Activated naive CD8-positive, alpha-beta T cell treated with anti-CD3 and anti-CD28 coated beads, Interleukin-2, amount 50 U/mL, for 24 hours (primary cell): Measurements from ENCODE around the gene AKAP10.
"Not testable (repeated sequence)": the region's sequence is repeated elsewhere in the genome, so short reads cannot be mapped to it uniquely, and the experiment has no call there.

Experiments
- ATAC-seq: fragments of 150-1000 bp; cut with Tn5 transposase; one replicate; pipeline ENCODE4 v1.10.0; 2021
- DNase-seq: peaks from one replicate; pipeline ENCODE4 v3.0.0; 2021
- H3K27ac Mint-ChIP-seq: one replicate; pipeline ENCODE4 v1.8.0; 2021; ENCODE audit warnings: mild to moderate bottlenecking, mixed read lengths
- H3K27me3 Mint-ChIP-seq: one replicate; pipeline ENCODE4 v1.8.0; 2021; ENCODE audit warnings: mixed read lengths
- H3K36me3 Mint-ChIP-seq: one replicate; pipeline ENCODE4 v1.8.0; 2021; ENCODE audit warnings: low read depth, mixed read lengths
- H3K4me1 Mint-ChIP-seq: one replicate; pipeline ENCODE4 v1.8.0; 2021; ENCODE audit warnings: mixed read lengths
- H3K4me3 Mint-ChIP-seq: one replicate; pipeline ENCODE4 v1.8.0; 2021; ENCODE audit warnings: mild to moderate bottlenecking, moderate library complexity, mixed read lengths
- H3K9me3 Mint-ChIP-seq: one replicate; pipeline ENCODE4 v1.8.0; 2021; ENCODE audit warnings: mixed read lengths

AKAP10 gene, protein sequence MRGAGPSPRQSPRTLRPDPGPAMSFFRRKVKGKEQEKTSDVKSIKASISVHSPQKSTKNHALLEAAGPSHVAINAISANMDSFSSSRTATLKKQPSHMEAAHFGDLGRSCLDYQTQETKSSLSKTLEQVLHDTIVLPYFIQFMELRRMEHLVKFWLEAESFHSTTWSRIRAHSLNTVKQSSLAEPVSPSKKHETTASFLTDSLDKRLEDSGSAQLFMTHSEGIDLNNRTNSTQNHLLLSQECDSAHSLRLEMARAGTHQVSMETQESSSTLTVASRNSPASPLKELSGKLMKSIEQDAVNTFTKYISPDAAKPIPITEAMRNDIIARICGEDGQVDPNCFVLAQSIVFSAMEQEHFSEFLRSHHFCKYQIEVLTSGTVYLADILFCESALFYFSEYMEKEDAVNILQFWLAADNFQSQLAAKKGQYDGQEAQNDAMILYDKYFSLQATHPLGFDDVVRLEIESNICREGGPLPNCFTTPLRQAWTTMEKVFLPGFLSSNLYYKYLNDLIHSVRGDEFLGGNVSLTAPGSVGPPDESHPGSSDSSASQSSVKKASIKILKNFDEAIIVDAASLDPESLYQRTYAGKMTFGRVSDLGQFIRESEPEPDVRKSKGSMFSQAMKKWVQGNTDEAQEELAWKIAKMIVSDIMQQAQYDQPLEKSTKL

GRCh38 chr17:19977293-19978208 lies at the start of gene AKAP10:
Gene AKAP10 (minus strand): TSS chr17:19977828. CDS start chr17:19977679, 149 bp downstream.
- peaks cover 5% of the 10 kb centered on the region for H3K9me3 Mint-ChIP-seq
- ATAC-seq = peak; percentile 83
- peaks cover 21% of the 10 kb centered on the region for H3K36me3 Mint-ChIP-seq
- peak within 1 kb of the TSS; percentile 97 for H3K27ac Mint-ChIP-seq
- H3K27me3 Mint-ChIP-seq = no peaks in the 10 kb centered on the region
- peak within 1 kb of the TSS; percentile 94 for H3K4me3 Mint-ChIP-seq
- DNase-seq = peak; percentile 99
- H3K4me1 Mint-ChIP-seq = peaks cover 50% of the 10 kb centered on the region

DNA sequence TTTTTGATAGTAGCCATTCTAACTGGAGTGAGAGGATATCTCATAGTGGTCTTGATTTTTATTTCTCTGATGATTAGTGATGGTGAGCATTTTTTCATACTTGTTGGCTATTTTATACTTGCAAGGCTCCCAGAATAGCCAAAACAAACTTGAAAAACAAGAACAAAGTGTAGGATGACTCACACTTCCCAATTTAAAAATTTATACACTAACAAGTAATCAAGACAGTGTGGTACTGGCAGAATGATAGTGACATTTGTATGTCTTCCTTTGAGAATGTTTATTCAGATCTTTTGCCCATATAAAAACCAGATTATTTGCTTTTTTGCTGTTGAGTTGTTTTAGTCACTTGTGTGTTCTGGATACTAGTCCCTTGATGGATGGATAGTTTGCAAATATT lies 49.3 kb upstream of the AKAP10 start:
- no peak overlapping the region for H3K4me3 Mint-ChIP-seq
- H3K4me1 Mint-ChIP-seq = no peaks in the 10 kb centered on the region
- no peak overlapping the region for H3K27ac Mint-ChIP-seq
- H3K36me3 Mint-ChIP-seq = no peaks in the 10 kb centered on the region
- DNase-seq (no peak), ATAC-seq (no peak)
- H3K9me3 Mint-ChIP-seq = no peaks in the 10 kb centered on the region
- H3K27me3 Mint-ChIP-seq = peaks cover 10% of the 10 kb centered on the region

GRCh38 chr17:20022701-20023100 lies 45.1 kb upstream of the AKAP10 start:
- Mint-ChIP-seq H3K27ac (no peak overlapping the region), H3K4me3 (no peak overlapping the region), H3K9me3 (no peaks in the 10 kb centered on the region), H3K27me3 (peaks cover 4% of the 10 kb centered on the region), H3K36me3 (no peaks in the 10 kb centered on the region), H3K4me1 (no peaks in the 10 kb centered on the region)
- ATAC-seq (no peak), DNase-seq (no peak)

DNA sequence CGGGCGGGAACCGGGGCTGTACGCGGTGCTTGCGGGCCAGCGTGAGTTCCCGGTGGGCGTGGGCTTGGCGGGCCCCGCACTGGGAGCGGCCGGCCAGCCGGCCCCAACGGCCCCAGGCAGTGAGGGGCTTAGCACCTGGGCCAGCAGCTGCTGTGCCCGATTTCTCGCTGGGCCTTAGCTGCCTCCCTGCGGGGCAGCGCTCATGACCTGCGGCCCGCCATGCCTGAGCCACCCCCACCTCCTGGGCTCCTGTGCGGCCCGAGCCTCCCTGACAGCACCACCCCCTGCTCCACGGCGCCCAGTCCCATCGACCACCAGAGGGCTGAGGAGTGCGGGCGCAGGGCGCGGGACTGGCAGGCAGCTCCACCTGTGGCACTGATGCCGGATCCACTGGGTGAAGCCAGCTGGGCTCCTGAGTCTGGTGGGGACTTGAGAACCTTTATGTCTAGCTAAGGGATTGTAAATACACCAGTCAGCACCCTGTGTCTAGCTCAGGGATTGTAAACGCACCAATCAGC lies 38.9 kb upstream of the AKAP10 start:
- ATAC-seq, H3K9me3 Mint-ChIP-seq, H3K4me3 Mint-ChIP-seq, H3K27ac Mint-ChIP-seq, DNase-seq, H3K36me3 Mint-ChIP-seq, H3K4me1 Mint-ChIP-seq: not testable (repeated sequence)
- H3K27me3 Mint-ChIP-seq = peaks cover 29% of the 10 kb centered on the region

GRCh38 chr17:20012017-20012536 lies 34.4 kb upstream of the AKAP10 start:
- Mint-ChIP-seq H3K27ac (no peak overlapping the region), H3K4me1 (peaks cover 12% of the 10 kb centered on the region), H3K36me3 (no peaks in the 10 kb centered on the region), H3K27me3 (peaks cover 50% of the 10 kb centered on the region), H3K4me3 (no peak overlapping the region), H3K9me3 (no peaks in the 10 kb centered on the region)
- DNase-seq = no peak
- ATAC-seq = no peak

DNA sequence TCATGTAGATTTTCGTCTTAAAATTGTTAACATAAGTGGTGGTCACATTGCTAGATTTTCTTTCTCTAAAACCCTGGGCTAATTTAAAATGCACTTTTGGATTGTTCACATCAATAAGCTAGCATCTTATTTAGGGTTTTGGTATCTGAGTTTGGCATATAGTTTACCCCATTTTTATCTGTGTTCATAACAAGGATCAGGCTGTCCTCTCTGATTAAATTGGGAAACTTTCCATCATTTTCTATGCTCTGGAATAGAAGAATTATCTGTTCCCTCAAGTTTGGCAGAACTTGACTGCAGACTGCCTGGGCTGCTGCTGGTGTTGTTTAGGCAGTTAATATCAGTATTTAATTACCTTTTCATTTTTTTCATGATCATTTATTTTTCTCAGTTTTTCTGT lies 33.3 kb upstream of the AKAP10 start:
- H3K9me3 Mint-ChIP-seq = no peaks in the 10 kb centered on the region
- H3K4me3 Mint-ChIP-seq = peak overlapping the region; percentile 78
- no peaks in the 10 kb centered on the region for H3K36me3 Mint-ChIP-seq
- H3K4me1 Mint-ChIP-seq = peaks cover 12% of the 10 kb centered on the region
- peaks cover 57% of the 10 kb centered on the region for H3K27me3 Mint-ChIP-seq
- H3K27ac Mint-ChIP-seq = no peak overlapping the region
- ATAC-seq (no peak), DNase-seq (no peak)

DNA sequence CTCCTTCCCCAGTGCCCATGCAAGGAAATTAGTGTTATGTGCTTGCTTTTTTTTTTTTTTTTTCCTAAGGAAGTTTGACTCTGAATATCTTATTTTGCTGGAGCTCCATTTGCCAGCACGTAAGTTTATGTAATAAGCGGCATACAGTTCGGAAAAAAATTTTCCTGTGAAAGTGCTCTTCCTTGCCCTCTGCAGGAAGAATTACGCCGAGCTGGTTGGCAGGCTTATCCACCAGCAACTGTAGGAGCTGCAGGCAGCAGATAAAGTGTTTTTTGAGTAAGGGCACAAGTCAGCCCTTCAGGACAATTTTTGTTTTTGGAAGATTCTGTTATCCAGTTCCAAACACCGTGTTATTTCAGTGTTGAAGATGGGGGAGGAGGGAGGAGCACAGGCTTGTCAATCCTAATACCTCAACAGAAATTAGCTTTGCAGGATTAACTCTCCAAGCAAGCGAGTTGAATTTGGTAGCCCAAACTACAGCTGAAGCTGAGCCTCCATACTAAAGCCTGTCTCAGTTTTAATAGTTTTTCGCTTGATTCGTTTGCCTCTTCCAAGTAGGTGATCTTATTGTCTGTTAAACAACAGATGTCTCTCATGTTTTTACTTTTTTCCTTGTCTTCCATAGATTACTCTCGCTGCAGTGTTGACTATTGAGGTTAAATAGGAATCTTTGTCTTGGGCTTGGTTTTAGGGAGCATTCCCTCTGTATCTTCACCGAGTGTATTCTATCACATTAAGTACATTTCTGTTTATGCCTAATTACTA lies 32.7 kb upstream of the AKAP10 start:
- Mint-ChIP-seq H3K36me3 (no peaks in the 10 kb centered on the region), H3K4me3 (peak overlapping the region; percentile 78), H3K27ac (no peak overlapping the region)

DNA sequence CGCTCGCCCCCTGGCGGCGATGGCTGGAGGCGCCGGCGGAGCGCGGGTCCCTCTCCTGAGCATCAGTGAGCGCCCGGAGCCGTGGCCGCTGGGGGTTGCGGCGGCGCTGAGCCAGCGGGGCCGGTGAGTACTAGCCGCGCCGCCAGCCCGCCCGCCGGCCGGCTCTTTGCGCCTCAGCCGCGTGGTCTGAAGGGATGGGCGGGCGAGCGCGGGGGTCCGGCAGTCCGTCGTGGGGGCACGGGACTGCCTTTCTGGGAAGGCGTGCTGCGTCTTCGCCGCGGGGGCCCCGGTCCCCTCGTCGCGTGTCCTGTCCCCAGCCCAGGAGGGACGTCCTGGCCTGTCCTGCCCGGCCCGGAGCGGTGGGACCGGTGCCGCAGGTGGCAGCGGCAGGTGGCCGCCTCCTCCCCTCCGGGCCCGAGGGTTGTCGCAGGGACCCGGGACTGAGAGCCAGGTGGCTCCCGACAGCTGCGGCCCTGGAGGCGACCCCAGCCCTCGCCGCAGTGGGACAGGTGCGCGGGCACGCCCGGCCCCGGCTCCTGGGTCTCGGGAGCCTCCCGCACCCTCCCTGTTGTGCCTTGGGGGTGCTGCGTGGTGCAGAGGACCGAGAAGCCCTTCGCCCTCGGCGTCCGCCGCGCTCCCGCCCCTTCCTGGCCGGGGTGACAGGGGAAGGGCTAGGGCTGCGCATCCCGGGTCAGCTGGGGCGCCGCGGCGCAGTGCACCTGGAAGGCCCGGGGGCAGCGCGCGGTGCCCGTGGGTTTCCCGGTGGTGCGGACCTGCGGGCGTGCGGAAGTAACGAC lies 31.9 kb upstream of the AKAP10 start, which contains the start of gene SPECC1:
Gene SPECC1, plus strand, starts transcription at position 58 of the 797 bp plus-strand sequence. CDS start 87,293 bp downstream, outside the sequence.
- Mint-ChIP-seq H3K9me3 (no peaks in the 10 kb centered on the region), H3K27ac (no peak within 1 kb of the TSS), H3K27me3 (peaks cover 63% of the 10 kb centered on the region), H3K4me1 (peaks cover 12% of the 10 kb centered on the region), H3K4me3 (peak within 1 kb of the TSS; percentile 84), H3K36me3 (no peaks in the 10 kb centered on the region)
- peak; percentile 99 for ATAC-seq
- DNase-seq = peak; percentile 89

More for the DNA sequence above, 32.7 kb upstream of the AKAP10 start:
- no peak for DNase-seq
- Mint-ChIP-seq H3K4me1 (peaks cover 12% of the 10 kb centered on the region), H3K27me3 (peaks cover 61% of the 10 kb centered on the region), H3K9me3 (no peaks in the 10 kb centered on the region)
- no peak for ATAC-seq

DNA sequence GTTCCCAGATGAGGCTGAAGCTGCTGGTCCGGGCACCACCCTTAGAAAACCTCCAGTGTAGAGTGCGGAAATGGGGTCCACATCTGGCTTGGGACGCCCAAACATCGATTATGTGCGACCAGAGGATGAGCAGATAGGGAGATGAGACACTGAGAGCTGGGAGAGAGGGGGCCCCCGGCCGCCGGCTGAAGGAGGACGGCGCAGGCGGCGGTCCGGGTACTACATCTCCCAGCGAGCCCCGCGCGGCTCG lies 31.3 kb upstream of the AKAP10 start:
- DNase-seq (no peak), ATAC-seq (no peak)
- Mint-ChIP-seq H3K4me3 (peak overlapping the region; percentile 84), H3K27me3 (peaks cover 60% of the 10 kb centered on the region), H3K36me3 (no peaks in the 10 kb centered on the region), H3K27ac (no peak overlapping the region), H3K9me3 (no peaks in the 10 kb centered on the region), H3K4me1 (peaks cover 12% of the 10 kb centered on the region)

- no peak overlapping the region for H3K27ac Mint-ChIP-seq
- DNase-seq (peak; percentile 27), ATAC-seq (peak; percentile 26)
- H3K9me3 Mint-ChIP-seq = no peaks in the 10 kb centered on the region
- peak overlapping the region; percentile 84 for H3K4me3 Mint-ChIP-seq
- peaks cover 12% of the 10 kb centered on the region for H3K4me1 Mint-ChIP-seq
- H3K27me3 Mint-ChIP-seq = peaks cover 56% of the 10 kb centered on the region
- H3K36me3 Mint-ChIP-seq = no peaks in the 10 kb centered on the region
These were observed 30.8 kb upstream of the AKAP10 start for GRCh38 chr17:20008242-20009051.

GRCh38 chr17:19996502-19996901 lies 18.9 kb upstream of the AKAP10 start:
- H3K9me3 Mint-ChIP-seq = no peaks in the 10 kb centered on the region
- no peaks in the 10 kb centered on the region for H3K36me3 Mint-ChIP-seq
- ATAC-seq = no peak
- no peak overlapping the region for H3K27ac Mint-ChIP-seq
- no peak overlapping the region for H3K4me3 Mint-ChIP-seq
- H3K27me3 Mint-ChIP-seq = peaks cover 17% of the 10 kb centered on the region
- DNase-seq = no peak
- no peaks in the 10 kb centered on the region for H3K4me1 Mint-ChIP-seq

DNA sequence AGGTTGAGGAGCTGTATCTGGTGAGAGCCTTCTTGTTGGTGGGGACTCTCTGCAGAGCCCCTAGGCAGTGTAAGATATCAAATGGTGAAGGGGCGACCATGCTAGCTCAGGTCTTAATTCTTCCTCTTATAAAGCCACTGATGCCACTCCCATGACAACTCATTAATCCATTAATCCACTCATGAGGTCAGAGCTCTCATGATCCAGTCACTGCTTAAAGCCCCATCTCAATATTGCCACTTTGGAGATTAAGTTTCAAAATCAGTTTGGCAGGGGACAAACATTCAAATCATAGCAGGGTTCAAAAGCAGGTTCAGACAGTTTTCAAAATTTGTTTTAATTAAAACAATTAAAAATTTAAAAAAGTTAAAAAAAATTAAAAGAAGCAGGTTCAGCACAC lies 18.5 kb upstream of the AKAP10 start:
- Mint-ChIP-seq H3K4me3 (no peak overlapping the region), H3K4me1 (no peaks in the 10 kb centered on the region), H3K27ac (no peak overlapping the region), H3K27me3 (peaks cover 17% of the 10 kb centered on the region), H3K9me3 (no peaks in the 10 kb centered on the region), H3K36me3 (no peaks in the 10 kb centered on the region)
- DNase-seq (no peak), ATAC-seq (no peak)
